H1 (cell line): ENCODE measurements around the gene AGPAT3. TPM values are rescaled to one million over a fixed set of nuclear protein-coding genes. Genes with fewer than 3 reads are reported as not detected.

ENCODE experiments used
- CTCF ChIA-PET: fragments of 300-600 bp; sonication (Branson Sonifier 250); formaldehyde crosslinking; loops from one replicate; lab custom pipeline; 2021; ENCODE audit not compliant: partially characterized antibody; lab: Charles Lee
- POLR2A ChIA-PET: fragments of 300-600 bp; sonication (Branson Sonifier 250); formaldehyde crosslinking; loops from one replicate; lab custom pipeline; 2021; ENCODE audit warnings: inconsistent platforms; ENCODE audit not compliant: partially characterized antibody; lab: Charles Lee
- DNase-seq, 2 experiments: peaks; one replicate each; pipeline versions ENCODE4 v3.0.0 to v3.0.0-alpha.2; 2010 to 2022; ENCODE audit warnings: low spot score in 2 of 2, low read depth in 1 of 2, mixed read lengths in 1 of 2
- FAIRE-seq: peaks from 2 replicates; lab custom pipeline; 2011; peaks lifted over from hg19 to GRCh38; lab: Jason Lieb, UNC
- H2AFZ ChIP-seq: 2 replicates; pipeline ENCODE4 v1.8.1; 2012; ENCODE audit warnings: low read length, inconsistent platforms
- H2AK5ac ChIP-seq: 2 replicates; pipeline ENCODE4 v1.6.1; 2013; ENCODE audit warnings: low read depth, low read length
- H2BK120ac ChIP-seq: replicated peaks from 2 replicates; pipeline ENCODE3; 2013; ENCODE audit warnings: low read depth, low read length, inconsistent platforms
- H2BK12ac ChIP-seq: 2 replicates; pipeline ENCODE4 v1.6.1; 2013; ENCODE audit warnings: low read depth, low read length
- H2BK15ac ChIP-seq: 2 replicates; pipeline ENCODE4 v1.6.1; 2013; ENCODE audit warnings: low read length
- H2BK20ac ChIP-seq: 2 replicates; pipeline ENCODE4 v1.6.1; 2013; ENCODE audit warnings: low read length
- H2BK5ac ChIP-seq: 2 replicates; pipeline ENCODE4 v1.6.1; 2013; ENCODE audit warnings: low read depth, low read length
- H3K14ac ChIP-seq: 2 replicates; pipeline ENCODE4 v1.6.1; 2013; ENCODE audit warnings: inconsistent platforms; ENCODE audit not compliant: insufficient read length
- H3K18ac ChIP-seq: 2 replicates; pipeline ENCODE4 v1.6.1; 2013; ENCODE audit warnings: low read length; ENCODE audit errors: extremely low read depth
- H3K23ac ChIP-seq: 2 replicates; pipeline ENCODE4 v1.6.1; 2013; ENCODE audit warnings: inconsistent platforms; ENCODE audit not compliant: insufficient read length
- H3K23me2 ChIP-seq: 2 replicates; pipeline ENCODE4 v1.6.1; 2013; ENCODE audit warnings: low read depth, low read length
- H3K27ac ChIP-seq: 2 replicates; pipeline ENCODE4 v1.6.1; 2011; ENCODE audit warnings: low read depth, low read length, inconsistent platforms
- H3K27me3 ChIP-seq, 4 experiments: replicated peaks in 1 of 4; 1 replicate in 1 of 4; 2 replicates in 3 of 4; pipeline versions ENCODE4 v1.6.1 to v1.8.1; 2011 to 2013; ENCODE audit warnings: low read length in 3 of 4, mild to moderate bottlenecking in 3 of 4, inconsistent platforms in 2 of 4, mixed read lengths in 2 of 4, moderate library complexity in 1 of 4; ENCODE audit not compliant: control insufficient read depth in 3 of 4, insufficient read depth in 3 of 4; ENCODE audit errors: extremely low read depth in 1 of 4
- H3K36me3 ChIP-seq, 4 experiments: 2 replicates each; pipeline versions ENCODE4 v1.6.1 to v1.8.1; 2011 to 2013; ENCODE audit warnings: mild to moderate bottlenecking in 4 of 4, low read length in 3 of 4, moderate library complexity in 2 of 4, control low read depth in 1 of 4, inconsistent platforms in 1 of 4; ENCODE audit not compliant: insufficient read depth in 4 of 4, control insufficient read depth in 2 of 4
- H3K4ac ChIP-seq: replicated peaks from 2 replicates; pipeline ENCODE3; 2013; ENCODE audit warnings: low read length, low read depth, mixed read lengths, inconsistent platforms; ENCODE audit not compliant: insufficient read length
- H3K4me1 ChIP-seq, 4 experiments: replicated peaks in 1 of 4; 1 replicate in 1 of 4; 2 replicates in 3 of 4; pipeline versions ENCODE4 v1.6.1 to v1.8.1; 2011 to 2013; ENCODE audit warnings: low read length in 3 of 4, inconsistent platforms in 2 of 4, mixed read lengths in 1 of 4; ENCODE audit not compliant: insufficient read depth in 4 of 4, control insufficient read depth in 3 of 4
- H3K4me2 ChIP-seq, 2 experiments: 2 replicates each; pipeline versions ENCODE4 v1.6.1 to v1.8.1; 2011 to 2013; ENCODE audit warnings: low read depth in 2 of 2, low read length in 2 of 2, control low read depth in 1 of 2, inconsistent platforms in 1 of 2, mild to moderate bottlenecking in 1 of 2; ENCODE audit not compliant: insufficient read depth in 1 of 2
- H3K4me3 ChIP-seq, 4 experiments: fragments of 200-600, 300-600 bp in 1 of 4; sonication (generic), shearing (Covaris generic), sonication (Bioruptor Twin) in 1 of 4; 2 replicates each; pipeline versions ENCODE4 v1.5.1 to v1.8.1; 2011 to 2016; ENCODE audit warnings: low read length in 4 of 4, low read depth in 3 of 4, control low read depth in 2 of 4, inconsistent platforms in 2 of 4, mild to moderate bottlenecking in 2 of 4, mixed read lengths in 1 of 4, moderate library complexity in 1 of 4; ENCODE audit not compliant: insufficient read depth in 2 of 4; ENCODE audit errors: extremely low read depth in 1 of 4
- H3K56ac ChIP-seq: replicated peaks from 2 replicates; pipeline ENCODE3; 2013; ENCODE audit warnings: low read depth, mild to moderate bottlenecking, mixed read lengths, low read length, inconsistent platforms; ENCODE audit not compliant: insufficient read length
- H3K79me1 ChIP-seq: 2 replicates; pipeline ENCODE4 v1.6.1; 2013; ENCODE audit warnings: low read depth, low read length, control low read depth
- H3K79me2 ChIP-seq, 2 experiments: 2 replicates each; pipeline versions ENCODE4 v1.6.1 to v1.8.1; 2012 to 2013; ENCODE audit warnings: low read length in 2 of 2, mild to moderate bottlenecking in 2 of 2, inconsistent platforms in 1 of 2; ENCODE audit not compliant: insufficient read depth in 2 of 2, control insufficient read depth in 1 of 2
- H3K9ac ChIP-seq, 4 experiments: replicated peaks in 1 of 4; 1 replicate in 1 of 4; 2 replicates in 3 of 4; pipeline versions ENCODE4 v1.6.1 to v1.8.1; 2011 to 2013; ENCODE audit warnings: low read depth in 3 of 4, low read length in 3 of 4, control low read depth in 2 of 4, mild to moderate bottlenecking in 2 of 4, moderate library complexity in 2 of 4, inconsistent platforms in 1 of 4; ENCODE audit errors: extremely low read depth in 1 of 4
- H3K9me3 ChIP-seq, 2 experiments: 2 replicates each; pipeline versions ENCODE4 v1.6.1 to v1.8.1; 2012 to 2013; ENCODE audit warnings: mild to moderate bottlenecking in 2 of 2, moderate library complexity in 2 of 2, control low read depth in 1 of 2, inconsistent platforms in 1 of 2, low read depth in 1 of 2, low read length in 1 of 2, mixed read lengths in 1 of 2; ENCODE audit not compliant: insufficient read depth in 2 of 2
- H4K20me1 ChIP-seq, 2 experiments: replicated peaks in 1 of 2; 2 replicates each; pipeline versions ENCODE3 to v1.8.1; 2011 to 2013; ENCODE audit warnings: inconsistent platforms in 2 of 2, low read length in 2 of 2, mild to moderate bottlenecking in 1 of 2; ENCODE audit not compliant: insufficient read depth in 2 of 2, control insufficient read depth in 1 of 2
- H4K5ac ChIP-seq: 2 replicates; pipeline ENCODE4 v1.6.1; 2013; ENCODE audit warnings: low read length, low read depth, mixed read lengths, inconsistent platforms; ENCODE audit not compliant: insufficient read length
- H4K8ac ChIP-seq: 2 replicates; pipeline ENCODE4 v1.8.0; 2013; ENCODE audit warnings: mild to moderate bottlenecking, moderate library complexity, low read length, inconsistent platforms; ENCODE audit not compliant: insufficient read depth; ENCODE audit errors: extremely low read depth
- H4K91ac ChIP-seq: replicated peaks from 2 replicates; pipeline ENCODE3; 2013; ENCODE audit warnings: low read length, mixed read lengths, inconsistent platforms; ENCODE audit not compliant: insufficient read length
- ATF3 ChIP-seq: IDR thresholded peaks from 2 replicates; pipeline ENCODE4 v1.6.1; 2011; ENCODE audit warnings: low read depth, mild to moderate bottlenecking, low read length; ENCODE audit not compliant: insufficient read depth
- BRCA1 ChIP-seq: IDR thresholded peaks from 2 replicates; pipeline ENCODE4 v1.6.1; 2012; ENCODE audit warnings: low read depth, low read length, improper control_type of control experiment
- CHD2 ChIP-seq: IDR thresholded peaks from 2 replicates; pipeline ENCODE4 v1.6.1; 2012; ENCODE audit warnings: low read length, improper control_type of control experiment
- CTCF ChIP-seq, 3 experiments: IDR thresholded peaks; 1 replicate in 2 of 3; 2 replicates in 1 of 3; pipeline versions ENCODE4 v1.5.1 to v1.6.1; 2011; ENCODE audit warnings: low read length in 3 of 3, mild to moderate bottlenecking in 3 of 3, inconsistent platforms in 2 of 3, low read depth in 1 of 3, moderate library complexity in 1 of 3; ENCODE audit not compliant: insufficient read depth in 1 of 3; ENCODE audit errors: control extremely low read depth in 1 of 3
- EZH2 ChIP-seq: fragments of 200-600 bp; sonication (generic); IDR thresholded peaks from 2 replicates; pipeline ENCODE4 v1.7.1; 2012; ENCODE audit warnings: low read depth, mild to moderate bottlenecking, moderate library complexity, low read length, inconsistent platforms; ENCODE audit not compliant: severe bottlenecking
- KDM4A ChIP-seq: IDR thresholded peaks from one replicate; pipeline ENCODE4 v1.7.1; 2012; ENCODE audit warnings: low read depth, mild to moderate bottlenecking, moderate library complexity, low read length, inconsistent platforms; ENCODE audit not compliant: severe bottlenecking
- TBP ChIP-seq: IDR thresholded peaks from 2 replicates; pipeline ENCODE4 v1.6.1; 2011; ENCODE audit warnings: low read depth, low read length, improper control_type of control experiment
- YY1 ChIP-seq: IDR thresholded peaks from 2 replicates; pipeline ENCODE4 v1.6.1; 2011; ENCODE audit warnings: low read depth, mild to moderate bottlenecking, low read length
- WGBS, 2 experiments: shearing (Covaris generic) in 1 of 2; methylation state at CpG; one replicate each; pipeline versions ENCODE4 v1.1.6 to v1.1.7; 2013 to 2015; ENCODE audit warnings: low lambda C conversion rate in 2 of 2, mixed read lengths in 2 of 2, inconsistent platforms in 1 of 2, low coverage in 1 of 2, missing lambda C conversion rate in 1 of 2; ENCODE audit not compliant: insufficient replicate concordance in 2 of 2, insufficient coverage in 1 of 2, insufficient read length in 1 of 2; ENCODE audit errors: extremely low coverage in 1 of 2, missing lambda C conversion rate in 1 of 2; 5-methylcytosine and 5-hydroxymethylcytosine counted together
- polyA plus RNA-seq, 7 experiments: library from polyadenylated mRNA; depleted of rRNA in 3 of 7; stranded (reverse) in 5 of 7; unstranded in 2 of 7; fragments of >200 nt in 5 of 7; fragments of 200-250 nt in 2 of 7; gene quantifications; 1 replicate in 5 of 7; 2 replicates in 1 of 7; 4 replicates in 1 of 7; pipeline versions ENCODE4 v1.2.1 to v1.2.3, GENCODE V29; 2011 to 2013; ENCODE audit warnings: missing spikeins in 2 of 7, mixed read lengths in 2 of 7
- total RNA-seq: library from RNA; stranded (reverse); fragmentation: NEBNext Ultra II Directional; extraction: Animal tissue kit (Norgen Biotek cat#: 25700); gene quantifications from 2 replicates; pipeline ENCODE4 v1.2.1, GENCODE V29; 2021
- TF ChIP-seq, protein P1 (sequence below): IDR thresholded peaks from 2 replicates; pipeline ENCODE4 v1.6.1; 2012; ENCODE audit warnings: inconsistent platforms
- TF ChIP-seq, protein P2 (sequence below): IDR thresholded peaks from 2 replicates; pipeline ENCODE4 v1.6.1; 2011; ENCODE audit warnings: low read length, improper control_type of control experiment

The AGPAT3 gene
- total and polyA plus RNA-seq, 2 of the 8 experiments (the other 6 are each of a cell fraction or from before 2014, with no cell fraction given) = 5.8 to 7.3 TPM

DNA sequence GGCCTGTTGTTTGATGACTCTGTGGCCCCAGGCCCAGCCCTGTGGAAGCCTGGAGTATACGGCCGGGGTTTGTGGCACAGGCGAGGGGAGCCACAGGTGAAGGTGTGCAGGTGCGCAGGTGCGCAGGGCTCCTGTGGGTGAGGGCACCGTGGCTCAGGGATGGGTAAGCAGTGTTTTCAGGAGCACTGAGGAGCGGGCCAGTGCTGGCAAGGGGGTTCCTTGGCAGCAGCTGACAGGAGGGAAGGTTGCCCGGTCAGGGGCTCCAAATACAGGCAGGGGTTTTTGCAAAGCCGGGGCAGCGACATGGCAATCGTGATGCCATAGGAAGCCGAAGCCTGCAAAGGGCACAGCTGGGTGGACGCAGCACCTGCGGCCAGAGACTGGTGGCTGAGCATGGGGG is 20.7 kb downstream of the AGPAT3 start:
- no peak overlapping the region for H2BK15ac ChIP-seq
- H4K5ac ChIP-seq = no peak overlapping the region
- 90% methylated on average over 14 of the region's 14 CpGs; no CpG with 5 or more reads in 1 of the 2 experiments for WGBS, 2 experiments
- H3K18ac ChIP-seq = no peak overlapping the region
- H3K23me2 ChIP-seq = no peaks in the 10 kb centered on the region; the same call in 1 of the 2 replicates
- H3K27ac ChIP-seq = no peak overlapping the region
- FAIRE-seq (no peak), DNase-seq (no peak)
- no peak overlapping the region for H3K4me3 ChIP-seq
- H3K36me3 ChIP-seq = no peaks in the 10 kb centered on the region
- H3K23ac ChIP-seq = no peak overlapping the region
- TF ChIP-seq EZH2 = no peak
- TF ChIP-seq TBP = no peak
- no peak for TF ChIP-seq ATF3
- no peak for TF ChIP-seq CHD2
- TF ChIP-seq BRCA1 = no peak
- TF ChIP-seq, protein P1, sequence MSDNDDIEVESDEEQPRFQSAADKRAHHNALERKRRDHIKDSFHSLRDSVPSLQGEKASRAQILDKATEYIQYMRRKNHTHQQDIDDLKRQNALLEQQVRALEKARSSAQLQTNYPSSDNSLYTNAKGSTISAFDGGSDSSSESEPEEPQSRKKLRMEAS = no peak
- no peak for TF ChIP-seq YY1
- TF ChIP-seq, protein P2, sequence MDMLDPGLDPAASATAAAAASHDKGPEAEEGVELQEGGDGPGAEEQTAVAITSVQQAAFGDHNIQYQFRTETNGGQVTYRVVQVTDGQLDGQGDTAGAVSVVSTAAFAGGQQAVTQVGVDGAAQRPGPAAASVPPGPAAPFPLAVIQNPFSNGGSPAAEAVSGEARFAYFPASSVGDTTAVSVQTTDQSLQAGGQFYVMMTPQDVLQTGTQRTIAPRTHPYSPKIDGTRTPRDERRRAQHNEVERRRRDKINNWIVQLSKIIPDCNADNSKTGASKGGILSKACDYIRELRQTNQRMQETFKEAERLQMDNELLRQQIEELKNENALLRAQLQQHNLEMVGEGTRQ = no peak
- no peak for TF ChIP-seq KDM4A
- TF ChIP-seq CTCF (IDR thresholded peaks at IDR 0.05; ENCODE audit: control extremely low read depth in 1 of 3, insufficient read depth in 1 of 3, low read depth in 1 of 3, low read length in 3 of 3) = no peak
- no peaks in the 10 kb centered on the region for H3K79me2 ChIP-seq
- H4K20me1 ChIP-seq = no peaks in the 10 kb centered on the region
- H4K91ac ChIP-seq = no peak overlapping the region
- no peak overlapping the region for H3K14ac ChIP-seq
- POLR2A ChIA-PET = no interaction called here
- H3K4me2 ChIP-seq = no peak overlapping the region
- H3K9me3 ChIP-seq = no peaks in the 10 kb centered on the region
- H3K9ac ChIP-seq = no peak overlapping the region
- no peak overlapping the region for H2BK20ac ChIP-seq
- no peak overlapping the region for H2AK5ac ChIP-seq
- no peak overlapping the region for H2BK120ac ChIP-seq
- H4K8ac ChIP-seq = no peak overlapping the region; the same call in 1 of the 2 replicates
- H3K27me3 ChIP-seq = no peaks in the 10 kb centered on the region
- no peak overlapping the region for H2BK5ac ChIP-seq
- no peak overlapping the region for H2BK12ac ChIP-seq
- peaks cover 5 to 16% (median 10%) of the 10 kb centered on the region in 4 experiments for H3K4me1 ChIP-seq
- no peaks in the 10 kb centered on the region for H3K79me1 ChIP-seq
- CTCF ChIA-PET = interaction anchor here (1.0 to 4.0 kb wide), 4 partner anchors 19 to 53 kb away, joined by 3 to 13 read pairs (median 4); no protein-coding TSS in a partner anchor
- H3K56ac ChIP-seq = no peak overlapping the region
- no peak overlapping the region for H3K4ac ChIP-seq
- H2AFZ ChIP-seq = no peak overlapping the region
